Pulmonary artery endothelial cell (primary cell): ENCODE data around the gene KATNB1. TPM values are rescaled to one million over a fixed set of nuclear protein-coding genes. Genes with fewer than 3 reads are reported as not detected.

Experiments used
- total RNA-seq: library from RNA; depleted of rRNA; stranded (reverse); fragments of >200 nt; gene quantifications from 2 replicates; pipeline ENCODE4 v1.2.3, GENCODE V29; 2014

The KATNB1 gene
- total RNA-seq, 1 donor from 2014 or later: 25.4 TPM

Other genes starting within 250 kb of the KATNB1 start
- gene DOK4, start 249.3 kb upstream of the KATNB1 start, total RNA-seq: 26.8 and 29.7 TPM in 2 replicates
- gene CCDC102A, start 199.2 kb upstream of the KATNB1 start, total RNA-seq: 9.4 and 13.9 TPM in 2 replicates
- gene ADGRG5, start 193.1 kb upstream of the KATNB1 start, total RNA-seq: not detected in 2 replicates
- 22.8 and 32.1 TPM in 2 replicates for gene ADGRG1, start 107.1 kb upstream of the KATNB1 start, total RNA-seq
- gene ADGRG3, start 67.5 kb upstream of the KATNB1 start, total RNA-seq: not detected in 2 replicates
- 0.13 and 0.21 TPM in 2 replicates for gene DRC7, start 41.0 kb upstream of the KATNB1 start, total RNA-seq
- 53.3 and 65.0 TPM in 2 replicates for gene KIFC3, start 66.7 kb downstream of the KATNB1 start, total RNA-seq
- gene CNGB1, start 235.4 kb downstream of the KATNB1 start, total RNA-seq: 0.11 and 0.20 TPM in 2 replicates